LNCAP (cell line): ENCODE results near the gene DNAH6.

Source experiments
- CTCF ChIP-seq: fragments of 450-650 bp; IDR thresholded peaks from 2 replicates; pipeline ENCODE4 v1.5.1; 2017; ENCODE audit warnings: mild to moderate bottlenecking

DNAH6 gene

DNA sequence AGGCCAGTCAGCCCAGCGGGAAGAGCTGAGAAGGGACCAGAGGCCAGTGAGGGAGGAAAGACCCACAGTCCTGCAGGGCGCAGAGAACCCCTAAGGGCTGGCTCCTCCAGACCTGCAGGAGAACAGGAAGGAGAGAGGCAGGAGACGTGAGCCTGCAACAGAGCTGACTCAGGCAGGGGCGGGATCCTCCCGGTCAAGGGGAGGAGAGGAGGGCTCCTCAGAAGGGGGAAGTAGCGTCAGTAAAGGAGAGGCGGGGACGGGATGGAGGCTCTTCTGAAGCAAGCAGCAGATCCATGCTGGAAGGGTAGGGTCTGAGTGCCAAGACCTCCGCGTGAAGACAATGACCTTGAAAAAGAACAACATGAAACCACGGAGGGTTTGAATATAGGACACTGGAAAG is 313.8 kb downstream of the DNAH6 start:
- no peak for TF ChIP-seq CTCF

- no peak for TF ChIP-seq CTCF
Measured at GRCh38 chr2:84830758-84831500, 314.6 kb downstream of the DNAH6 start.

- TF ChIP-seq CTCF = no peak
Measured at GRCh38 chr2:84832772-84833461, 316.6 kb downstream of the DNAH6 start.

DNA sequence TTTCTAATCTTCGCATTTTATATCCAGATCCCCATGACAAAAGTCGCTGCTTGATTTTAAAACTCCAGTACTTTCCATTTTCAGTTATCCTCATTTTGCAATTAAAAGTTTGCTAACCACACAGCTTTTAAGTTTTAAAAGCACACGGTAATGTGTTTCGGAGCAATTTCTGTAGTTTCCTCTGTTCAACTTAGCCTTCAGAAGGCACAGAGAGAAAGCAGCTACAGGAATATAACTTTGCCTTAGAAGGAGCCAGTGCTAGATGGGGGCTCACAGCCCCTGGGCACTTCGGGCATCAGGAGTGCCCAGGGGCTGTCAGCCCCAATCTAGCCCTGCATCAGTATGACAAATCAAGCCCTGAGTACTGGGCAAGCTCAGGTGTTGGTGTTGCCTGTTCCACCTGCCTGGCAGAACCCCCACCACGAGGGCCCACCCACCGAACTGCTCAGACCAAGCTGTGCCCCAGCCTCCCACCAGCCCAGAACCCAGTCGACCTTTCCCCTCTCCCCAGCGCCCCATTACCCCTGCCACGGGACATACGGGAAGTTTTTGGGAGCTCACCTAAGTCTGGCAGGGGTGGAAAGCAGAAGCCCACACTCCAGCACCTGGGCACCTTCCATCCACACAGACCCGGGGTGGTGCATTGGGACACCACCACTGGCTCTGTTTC is 317.3 kb downstream of the DNAH6 start:
- no peak for TF ChIP-seq CTCF

GRCh38 chr2:84836215-84836614 is 319.9 kb downstream of the DNAH6 start:
- TF ChIP-seq CTCF = no peak

DNA sequence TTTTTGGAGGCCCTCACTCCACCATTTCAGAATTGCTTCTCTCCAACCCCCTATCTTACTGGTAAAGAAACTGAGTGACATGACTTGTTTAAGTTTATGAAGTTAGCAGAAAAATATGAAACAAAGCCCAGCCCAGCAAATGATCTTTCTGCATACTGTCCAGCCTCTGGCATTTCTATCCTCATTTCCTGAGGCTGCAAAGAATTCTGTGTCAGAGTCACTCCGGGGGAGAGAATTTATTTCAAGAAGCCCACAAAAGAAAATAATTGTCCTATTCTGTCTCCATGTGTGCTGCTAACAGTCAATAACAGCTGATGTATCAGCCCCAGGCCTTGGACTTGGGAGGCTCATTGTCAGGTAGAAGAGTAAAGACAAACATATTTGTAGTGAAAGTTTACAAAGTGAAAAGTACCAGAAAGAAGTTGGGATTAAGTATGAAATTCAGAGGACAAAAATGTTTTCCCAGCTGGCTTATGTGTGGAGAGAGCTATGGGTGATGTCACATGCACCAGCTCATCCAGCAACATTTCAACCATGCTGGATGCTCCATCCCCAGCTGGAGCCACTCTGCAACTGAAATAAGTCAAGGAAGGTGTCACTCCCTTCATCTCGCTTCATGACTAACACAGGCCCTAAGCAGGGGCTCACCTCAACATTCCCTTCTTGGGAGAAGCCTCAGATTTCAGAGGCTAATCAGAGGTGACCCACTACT is 322.3 kb downstream of the DNAH6 start:
- TF ChIP-seq CTCF = no peak

- TF ChIP-seq CTCF = no peak
Measured at GRCh38 chr2:84839851-84840250, 323.6 kb downstream of the DNAH6 start.
